ENCODE results near the gene KIF5A.

Gene KIF5A

GRCh38 chr12:57525615-57526383 lies 24.0 kb upstream of the KIF5A start:
- no peak for DNase-seq (ENCODE audit: low read depth)
- H3K4me3 ChIP-seq (ENCODE audit: control insufficient read depth, low read depth, low read length): no peak overlapping the region
- TF ChIP-seq CTCF (conservative IDR thresholded peaks at IDR 0.05; ENCODE audit: control insufficient read depth, insufficient read depth, low read depth, low read length): no peak

GRCh38 chr12:57526477-57527126 lies 23.2 kb upstream of the KIF5A start:
- no peak for DNase-seq (ENCODE audit: low read depth)
- no peak for TF ChIP-seq CTCF (conservative IDR thresholded peaks at IDR 0.05; ENCODE audit: control insufficient read depth, insufficient read depth, low read depth, low read length)
- no peak overlapping the region for H3K4me3 ChIP-seq (ENCODE audit: control insufficient read depth, low read depth, low read length)

GRCh38 chr12:57527184-57527583 lies 22.7 kb upstream of the KIF5A start:
- no peak for TF ChIP-seq CTCF (conservative IDR thresholded peaks at IDR 0.05; ENCODE audit: control insufficient read depth, insufficient read depth, low read depth, low read length)
- H3K4me3 ChIP-seq (ENCODE audit: control insufficient read depth, low read depth, low read length): no peak overlapping the region
- DNase-seq (ENCODE audit: low read depth): no peak

- no peak for DNase-seq (ENCODE audit: low read depth)
- no peak overlapping the region for H3K4me3 ChIP-seq (ENCODE audit: control insufficient read depth, low read depth, low read length)
- TF ChIP-seq CTCF (conservative IDR thresholded peaks at IDR 0.05; ENCODE audit: control insufficient read depth, insufficient read depth, low read depth, low read length): no peak
Measured at GRCh38 chr12:57528176-57528575, 21.7 kb upstream of the KIF5A start.

GRCh38 chr12:57528831-57529555 lies 20.9 kb upstream of the KIF5A start:
- DNase-seq (ENCODE audit: low read depth): no peak
- no peak for TF ChIP-seq CTCF (conservative IDR thresholded peaks at IDR 0.05; ENCODE audit: control insufficient read depth, insufficient read depth, low read depth, low read length)
- H3K4me3 ChIP-seq (ENCODE audit: control insufficient read depth, low read depth, low read length): no peak overlapping the region

- TF ChIP-seq CTCF (conservative IDR thresholded peaks at IDR 0.05; ENCODE audit: control insufficient read depth, insufficient read depth, low read depth, low read length): no peak
- no peak overlapping the region for H3K4me3 ChIP-seq (ENCODE audit: control insufficient read depth, low read depth, low read length)
- no peak for DNase-seq (ENCODE audit: low read depth)
Measured at GRCh38 chr12:57529831-57530230, 20.0 kb upstream of the KIF5A start.

Measured in fibroblast of mammary gland (primary cell).